H9 (cell line): ENCODE measurements around the gene DCAF15. TPM values are rescaled to one million over a fixed set of nuclear protein-coding genes. Genes with fewer than 3 reads are reported as not detected.

ENCODE experiments used
- DNase-seq: peaks from one replicate; pipeline ENCODE4 v3.0.0-alpha.2; 2017
- H2AFZ ChIP-seq: one replicate; pipeline ENCODE4 v1.6.1; 2013; ENCODE audit warnings: mild to moderate bottlenecking, low read length, control low read depth, moderate library complexity
- H2AK5ac ChIP-seq: 2 replicates; pipeline ENCODE4 v1.6.1; 2013; ENCODE audit warnings: low read length, control low read depth, mixed read lengths; ENCODE audit not compliant: insufficient read length
- H2BK120ac ChIP-seq: one replicate; pipeline ENCODE4 v1.6.1; 2013; ENCODE audit warnings: low read depth, mild to moderate bottlenecking, low read length, control low read depth, inconsistent platforms; ENCODE audit not compliant: poor library complexity, severe bottlenecking
- H2BK12ac ChIP-seq: 2 replicates; pipeline ENCODE4 v1.6.1; 2013; ENCODE audit warnings: low read length, control low read depth, mixed read lengths, low read depth; ENCODE audit not compliant: insufficient read length
- H2BK15ac ChIP-seq: 2 replicates; pipeline ENCODE4 v1.6.1; 2013; ENCODE audit warnings: low read depth, low read length, control low read depth
- H2BK20ac ChIP-seq: one replicate; pipeline ENCODE4 v1.6.1; 2013; ENCODE audit warnings: low read depth, mild to moderate bottlenecking, low read length, control low read depth, inconsistent platforms; ENCODE audit not compliant: poor library complexity, severe bottlenecking
- H2BK5ac ChIP-seq: 2 replicates; pipeline ENCODE4 v1.6.1; 2013; ENCODE audit warnings: low read length, control low read depth, mixed read lengths; ENCODE audit not compliant: insufficient read length
- H3K14ac ChIP-seq: 2 replicates; pipeline ENCODE4 v1.6.1; 2013; ENCODE audit warnings: low read length, control low read depth; ENCODE audit not compliant: insufficient read depth
- H3K18ac ChIP-seq: 2 replicates; pipeline ENCODE4 v1.6.1; 2013; ENCODE audit warnings: low read depth, mild to moderate bottlenecking, mixed read lengths, low read length, control low read depth; ENCODE audit not compliant: insufficient read length
- H3K23ac ChIP-seq: 2 replicates; pipeline ENCODE4 v1.6.1; 2013; ENCODE audit warnings: low read length, control low read depth, mixed read lengths, low read depth; ENCODE audit not compliant: insufficient read length
- H3K23me2 ChIP-seq: 2 replicates; pipeline ENCODE4 v1.6.1; 2013; ENCODE audit warnings: low read depth, mild to moderate bottlenecking, mixed read lengths, low read length, control low read depth; ENCODE audit not compliant: insufficient read length, poor library complexity, severe bottlenecking
- H3K27ac ChIP-seq: 2 replicates; pipeline ENCODE4 v1.5.1; 2013; ENCODE audit warnings: low read length, control low read depth, mixed read lengths, low read depth; ENCODE audit not compliant: insufficient read length
- H3K27me3 ChIP-seq: 2 replicates; pipeline ENCODE4 v1.6.1; 2013; ENCODE audit warnings: low read length, control low read depth, inconsistent platforms; ENCODE audit not compliant: insufficient read depth
- H3K4ac ChIP-seq: 2 replicates; pipeline ENCODE4 v1.6.1; 2013; ENCODE audit warnings: low read depth, mild to moderate bottlenecking, control low read depth, inconsistent platforms, low read length, moderate library complexity
- H3K4me1 ChIP-seq: 2 replicates; pipeline ENCODE4 v1.6.1; 2013; ENCODE audit warnings: low read length, control low read depth, inconsistent platforms; ENCODE audit not compliant: insufficient read depth
- H3K4me2 ChIP-seq: 2 replicates; pipeline ENCODE4 v1.6.1; 2013; ENCODE audit warnings: low read length, control low read depth, mixed read lengths; ENCODE audit not compliant: insufficient read length, insufficient read depth
- H3K56ac ChIP-seq: 2 replicates; pipeline ENCODE4 v1.6.1; 2013; ENCODE audit warnings: low read depth, mild to moderate bottlenecking, mixed read lengths, low read length, control low read depth; ENCODE audit not compliant: insufficient read length
- H3K79me1 ChIP-seq: 2 replicates; pipeline ENCODE4 v1.6.1; 2013; ENCODE audit warnings: low read depth, mild to moderate bottlenecking, moderate library complexity, low read length, control low read depth, inconsistent platforms; ENCODE audit not compliant: insufficient read depth, poor library complexity, severe bottlenecking
- H3K79me2 ChIP-seq: 2 replicates; pipeline ENCODE4 v1.6.1; 2013; ENCODE audit warnings: low read length, control low read depth, inconsistent platforms; ENCODE audit not compliant: insufficient read depth
- H3K9ac ChIP-seq: 2 replicates; pipeline ENCODE4 v1.6.1; 2013; ENCODE audit warnings: low read length, control low read depth, mixed read lengths; ENCODE audit not compliant: insufficient read length; ENCODE audit errors: extremely low read depth
- H3K9me3 ChIP-seq: one replicate; pipeline ENCODE4 v1.6.1; 2013; ENCODE audit warnings: low read depth, low read length, inconsistent platforms; ENCODE audit not compliant: control insufficient read depth
- H3T11ph ChIP-seq: one replicate; pipeline ENCODE4 v1.6.1; 2013; ENCODE audit warnings: mild to moderate bottlenecking, low read length, control low read depth, inconsistent platforms
- H4K20me1 ChIP-seq: one replicate; pipeline ENCODE4 v1.6.1; 2013; ENCODE audit not compliant: control insufficient read depth, insufficient read length, insufficient read depth
- H4K5ac ChIP-seq: 2 replicates; pipeline ENCODE4 v1.6.1; 2013; ENCODE audit warnings: low read depth, mild to moderate bottlenecking, mixed read lengths, low read length, control low read depth; ENCODE audit not compliant: insufficient read length
- H4K8ac ChIP-seq: replicated peaks from 2 replicates; pipeline ENCODE4 v1.6.1; 2013; ENCODE audit warnings: low read length, control low read depth, mixed read lengths, low read depth; ENCODE audit not compliant: insufficient read length
- H4K91ac ChIP-seq: 2 replicates; pipeline ENCODE4 v1.6.1; 2013; ENCODE audit warnings: low read depth, mild to moderate bottlenecking, moderate library complexity, mixed read lengths, low read length, control low read depth; ENCODE audit not compliant: insufficient read length
- H3K27ac Mint-ChIP-seq, 3 experiments: 2 replicates in 2 of 3; 3 replicates in 1 of 3; pipeline ENCODE4 v1.8.0; 2020 to 2021; ENCODE audit warnings: mixed read lengths in 3 of 3, mild to moderate bottlenecking in 1 of 3, moderate library complexity in 1 of 3
- H3K27me3 Mint-ChIP-seq: 2 replicates; pipeline ENCODE4 v1.8.0; 2021; ENCODE audit warnings: low read depth, mild to moderate bottlenecking, moderate library complexity, mixed read lengths
- H3K36me3 Mint-ChIP-seq, 3 experiments: 2 replicates in 2 of 3; 3 replicates in 1 of 3; pipeline ENCODE4 v1.8.0; 2020 to 2021; ENCODE audit warnings: low read depth in 3 of 3, mixed read lengths in 3 of 3; ENCODE audit not compliant: insufficient read depth in 1 of 3
- H3K4me1 Mint-ChIP-seq, 2 experiments: 2 replicates each; pipeline ENCODE4 v1.8.0; 2020; ENCODE audit warnings: mixed read lengths in 2 of 2
- H3K4me3 Mint-ChIP-seq, 2 experiments: 2 replicates in 1 of 2; 3 replicates in 1 of 2; pipeline ENCODE4 v1.8.0; 2020 to 2021; ENCODE audit warnings: mild to moderate bottlenecking in 2 of 2, mixed read lengths in 2 of 2, moderate library complexity in 1 of 2
- H3K9me3 Mint-ChIP-seq, 2 experiments: 2 replicates in 1 of 2; 3 replicates in 1 of 2; pipeline ENCODE4 v1.8.0; 2020; ENCODE audit warnings: mild to moderate bottlenecking in 2 of 2, mixed read lengths in 2 of 2, moderate library complexity in 1 of 2
- WGBS: extraction: QIAGEN DNeasy Blood & Tissue Kit; methylation state at CpG from one replicate; pipeline ENCODE4 v1.1.7; 2013; ENCODE audit warnings: missing lambda C conversion rate, low lambda C conversion rate, mixed read lengths; ENCODE audit not compliant: insufficient read length; ENCODE audit errors: extremely low coverage; 5-methylcytosine and 5-hydroxymethylcytosine counted together
- total RNA-seq: library from RNA; stranded (reverse); gene quantifications from 2 replicates; pipeline ENCODE4 v1.2.1, GENCODE V29; 2021
- TF ChIP-seq, protein P1 (sequence below): fragments of 200-600 bp; sonication (generic); conservative IDR thresholded peaks from 3 replicates; pipeline ENCODE4 v1.8.0; 2021; ENCODE audit warnings: antibody characterized with exemption, mild to moderate bottlenecking

DCAF15 gene
- total RNA-seq, 1 experiment from 2014 or later, result 82.5 TPM

DNA sequence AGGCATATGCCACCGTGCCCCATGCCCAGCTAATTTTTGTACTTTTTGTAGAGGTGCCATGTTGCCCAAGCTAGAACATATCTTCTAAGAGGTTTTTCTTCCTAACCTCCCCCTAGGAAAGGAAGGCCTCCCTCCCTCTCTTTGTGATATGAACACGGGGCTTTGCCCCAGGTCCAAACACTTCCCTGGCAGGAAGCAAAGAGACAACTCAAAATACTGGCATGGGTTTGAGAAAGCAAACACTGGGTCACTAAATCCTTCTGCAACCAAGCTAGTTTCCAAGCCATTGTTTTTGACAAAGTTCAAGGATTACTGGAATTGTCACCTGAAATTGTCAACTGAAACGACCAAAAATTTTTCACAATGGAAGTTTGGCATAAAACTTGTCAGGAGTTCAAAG, 37.5 kb upstream of the DCAF15 start:
- H3K18ac ChIP-seq, result no peak overlapping the region
- H2AK5ac ChIP-seq, result no peak overlapping the region
- no peak overlapping the region for H3K27ac ChIP-seq
- no peak overlapping the region for H2BK20ac ChIP-seq
- Mint-ChIP-seq H3K27me3 (no peaks in the 10 kb centered on the region), H3K9me3 (no peaks in the 10 kb centered on the region), H3K4me3 (no peak overlapping the region), H3K4me1 (no peaks in the 10 kb centered on the region), H3K27ac (no peak overlapping the region), H3K36me3 (peaks cover 12 to 79% (median 42%) of the 10 kb centered on the region in 3 experiments; a peak in 6 of 7 replicates)
- no peaks in the 10 kb centered on the region for H4K20me1 ChIP-seq
- H3K79me1 ChIP-seq, result no peaks in the 10 kb centered on the region
- H3K23ac ChIP-seq, result no peak overlapping the region
- H3K9ac ChIP-seq, result no peak overlapping the region
- no peaks in the 10 kb centered on the region for H3K4me1 ChIP-seq
- no CpG with 5 or more reads among the region's 3 CpGs for WGBS
- H2BK15ac ChIP-seq, result no peak overlapping the region
- H2BK12ac ChIP-seq, result no peak overlapping the region
- H3K4ac ChIP-seq, result no peak overlapping the region
- no peak overlapping the region for H3K4me2 ChIP-seq
- no peak overlapping the region for H4K91ac ChIP-seq
- no peaks in the 10 kb centered on the region for H3K79me2 ChIP-seq
- H3T11ph ChIP-seq, result no peak overlapping the region
- H3K56ac ChIP-seq, result no peak overlapping the region
- H2BK120ac ChIP-seq, result no peak overlapping the region
- H4K8ac ChIP-seq, result no peak overlapping the region
- H2BK5ac ChIP-seq, result no peak overlapping the region
- H4K5ac ChIP-seq, result no peak overlapping the region
- DNase-seq, result no peak
- no peaks in the 10 kb centered on the region for H3K27me3 ChIP-seq
- no peak overlapping the region for H3K14ac ChIP-seq
- H3K9me3 ChIP-seq, result no peaks in the 10 kb centered on the region
- no peak overlapping the region for H2AFZ ChIP-seq
- TF ChIP-seq, protein P1, sequence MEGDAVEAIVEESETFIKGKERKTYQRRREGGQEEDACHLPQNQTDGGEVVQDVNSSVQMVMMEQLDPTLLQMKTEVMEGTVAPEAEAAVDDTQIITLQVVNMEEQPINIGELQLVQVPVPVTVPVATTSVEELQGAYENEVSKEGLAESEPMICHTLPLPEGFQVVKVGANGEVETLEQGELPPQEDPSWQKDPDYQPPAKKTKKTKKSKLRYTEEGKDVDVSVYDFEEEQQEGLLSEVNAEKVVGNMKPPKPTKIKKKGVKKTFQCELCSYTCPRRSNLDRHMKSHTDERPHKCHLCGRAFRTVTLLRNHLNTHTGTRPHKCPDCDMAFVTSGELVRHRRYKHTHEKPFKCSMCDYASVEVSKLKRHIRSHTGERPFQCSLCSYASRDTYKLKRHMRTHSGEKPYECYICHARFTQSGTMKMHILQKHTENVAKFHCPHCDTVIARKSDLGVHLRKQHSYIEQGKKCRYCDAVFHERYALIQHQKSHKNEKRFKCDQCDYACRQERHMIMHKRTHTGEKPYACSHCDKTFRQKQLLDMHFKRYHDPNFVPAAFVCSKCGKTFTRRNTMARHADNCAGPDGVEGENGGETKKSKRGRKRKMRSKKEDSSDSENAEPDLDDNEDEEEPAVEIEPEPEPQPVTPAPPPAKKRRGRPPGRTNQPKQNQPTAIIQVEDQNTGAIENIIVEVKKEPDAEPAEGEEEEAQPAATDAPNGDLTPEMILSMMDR, result no peak
- no peaks in the 10 kb centered on the region for H3K23me2 ChIP-seq
